ENCODE measurements around the gene PRDM15. TPM values are rescaled to one million over a fixed set of nuclear protein-coding genes. Genes with fewer than 3 reads are reported as not detected.

PRDM15 gene
- total RNA-seq, 1 donor from 2014 or later: 20.5 TPM

GRCh38 chr21:41868062-41868710, 11.0 kb downstream of the PRDM15 start:
- Histone ChIP-seq H3K27ac (no peak overlapping the region), H3K4me1 (no peaks in the 10 kb centered on the region), H3K9me3 (no peaks in the 10 kb centered on the region), H3K4me3 (no peak overlapping the region), H3K27me3 (no peaks in the 10 kb centered on the region), H3K36me3 (no peaks in the 10 kb centered on the region)
- intact Hi-C loops (cut with DNase I): no loop called here
- no peak for DNase-seq (ENCODE audit: low spot score in 2 of 2)
- no peak for TF ChIP-seq CTCF (IDR thresholded peaks at IDR 0.05)

- H3K27ac ChIP-seq: no peak overlapping the region
- no peak for TF ChIP-seq CTCF (IDR thresholded peaks at IDR 0.05)
- intact Hi-C loops (cut with DNase I): no loop called here
Measured at GRCh38 chr21:41867313-41867712, 11.8 kb downstream of the PRDM15 start.

GRCh38 chr21:41866274-41866809, 12.8 kb downstream of the PRDM15 start:
- Histone ChIP-seq H3K36me3 (no peaks in the 10 kb centered on the region), H3K4me1 (no peaks in the 10 kb centered on the region), H3K27ac (no peak overlapping the region), H3K9me3 (no peaks in the 10 kb centered on the region), H3K4me3 (no peak overlapping the region), H3K27me3 (no peaks in the 10 kb centered on the region)
- no peak for TF ChIP-seq CTCF (IDR thresholded peaks at IDR 0.05)
- intact Hi-C loops (cut with DNase I): no loop called here
- no peak for DNase-seq (ENCODE audit: low spot score in 2 of 2)

More at GRCh38 chr21:41867313-41867712, 11.8 kb downstream of the PRDM15 start:
- Histone ChIP-seq H3K27me3 (no peaks in the 10 kb centered on the region), H3K4me1 (no peaks in the 10 kb centered on the region), H3K4me3 (no peak overlapping the region), H3K9me3 (no peaks in the 10 kb centered on the region), H3K36me3 (no peaks in the 10 kb centered on the region)
- DNase-seq (ENCODE audit: low spot score in 2 of 2): no peak

- intact Hi-C loops (cut with DNase I): no loop called here
- no peaks in the 10 kb centered on the region for H3K27me3 ChIP-seq
- H3K36me3 ChIP-seq: no peaks in the 10 kb centered on the region
- H3K9me3 ChIP-seq: no peaks in the 10 kb centered on the region
- H3K27ac ChIP-seq: no peak overlapping the region
- no peak for DNase-seq (ENCODE audit: low spot score in 2 of 2)
- TF ChIP-seq CTCF (IDR thresholded peaks at IDR 0.05): no peak
- H3K4me3 ChIP-seq: no peak overlapping the region
- H3K4me1 ChIP-seq: no peaks in the 10 kb centered on the region
Measured at GRCh38 chr21:41865002-41865777, 14.0 kb downstream of the PRDM15 start.

- Histone ChIP-seq H3K4me3 (no peak overlapping the region), H3K9me3 (no peaks in the 10 kb centered on the region), H3K27me3 (no peaks in the 10 kb centered on the region), H3K4me1 (no peaks in the 10 kb centered on the region), H3K27ac (no peak overlapping the region), H3K36me3 (peaks cover 0 to 3% of the 10 kb centered on the region in 2 donors)
- no peak for TF ChIP-seq CTCF (IDR thresholded peaks at IDR 0.05)
- intact Hi-C loops (cut with DNase I): no loop called here
- no peak for DNase-seq (ENCODE audit: low spot score in 2 of 2)
Measured at GRCh38 chr21:41864311-41865001, 14.7 kb downstream of the PRDM15 start.

All from ascending aorta (tissue), 2 donors.